ENCODE results near the gene ADD3. TPM values are rescaled to one million over a fixed set of nuclear protein-coding genes. Genes with fewer than 3 reads are reported as not detected.

ADD3 gene
- total and polyA plus RNA-seq, 2 of the 13 experiments (the other 11 are each of a cell fraction or from before 2014, with no cell fraction given): 44.7 to 57.5 TPM

GRCh38 chr10:110141185-110141584, 133.4 kb downstream of the ADD3 start:
- Histone ChIP-seq H3K4me3 (replicated peaks in 1 of 3; ENCODE audit: insufficient read depth in 1 of 3, low read depth in 2 of 3, low read length in 3 of 3) (no peak overlapping the region), H3K9me3 (ENCODE audit: low read length) (no peaks in the 10 kb centered on the region), H3K36me3 (replicated peaks in 1 of 2; ENCODE audit: control insufficient read depth in 1 of 2, insufficient read depth in 2 of 2, low read length in 2 of 2) (no peaks in the 10 kb centered on the region), H3K9ac (ENCODE audit: insufficient read depth, low read depth, low read length) (no peak overlapping the region), H3K79me2 (ENCODE audit: insufficient read depth, low read length) (no peaks in the 10 kb centered on the region), H3K27me3 (ENCODE audit: control insufficient read depth in 1 of 2, insufficient read depth in 2 of 2, low read length in 2 of 2) (no peaks in the 10 kb centered on the region), H3K4me1 (ENCODE audit: insufficient read depth, low read length) (peaks cover 21% of the 10 kb centered on the region), H2AFZ (ENCODE audit: low read length) (no peak overlapping the region), H3K27ac (ENCODE audit: extremely low read length, insufficient read depth, low read length) (no peak overlapping the region), H3K4me2 (ENCODE audit: low read depth, low read length) (no peak overlapping the region), H4K20me1 (ENCODE audit: insufficient read depth, low read length) (no peaks in the 10 kb centered on the region)
- in situ Hi-C loops (cut with HindIII; ENCODE audit: extremely low pct_ligation_motif_present, low pct_unique_long_range_greater_than_20kb): no loop called here
- WGBS (ENCODE audit: low lambda C conversion rate): 78% methylated on average over 1 of the region's 1 CpG
- CTCF ChIA-PET (ENCODE audit: low intra/inter-chr PET ratio, low total read pairs): no interaction called here
- BruUV-seq (replicated peaks): no TSS peak
- intact Hi-C loops (cut with micrococcal nuclease; ENCODE audit: unreplicated experiment): no loop called here
- no peak for TF ChIP-seq ZNF225 (CRISPR knock-in tag; IDR thresholded peaks at IDR 0.05)
- no peak for TF ChIP-seq NRL (CRISPR knock-in tag; IDR thresholded peaks at IDR 0.05; ENCODE audit: borderline replicate concordance)
- TF ChIP-seq ZNF850 (CRISPR knock-in tag; conservative IDR thresholded peaks at IDR 0.05): no peak
- ATAC-seq: no peak
- DNase-seq (ENCODE audit: low spot score): no peak
- FAIRE-seq: no peak
- POLR2A ChIA-PET: no interaction called here

GRCh38 chr10:110141871-110142635, 134.3 kb downstream of the ADD3 start:
- CTCF ChIA-PET (ENCODE audit: low intra/inter-chr PET ratio, low total read pairs): no interaction called here
- TF ChIP-seq ZNF790 (CRISPR knock-in tag; IDR thresholded peaks at IDR 0.05; ENCODE audit: borderline replicate concordance) (no peak), NFRKB (IDR thresholded peaks at IDR 0.05) (no peak), SP140L (CRISPR knock-in tag; IDR thresholded peaks at IDR 0.05; ENCODE audit: borderline replicate concordance) (no peak), REPIN1 (CRISPR knock-in tag; IDR thresholded peaks at IDR 0.05; ENCODE audit: borderline replicate concordance, low read depth) (no peak), HINFP (CRISPR knock-in tag; IDR thresholded peaks at IDR 0.05; ENCODE audit: low read depth) (no peak), DNMT1 (CRISPR knock-in tag; IDR thresholded peaks at IDR 0.05) (no peak), ZNF20 (CRISPR knock-in tag; IDR thresholded peaks at IDR 0.05) (no peak), NFKB2 (CRISPR knock-in tag; IDR thresholded peaks at IDR 0.05; ENCODE audit: borderline replicate concordance) (no peak), ZC3H13 (CRISPR knock-in tag; IDR thresholded peaks at IDR 0.05) (no peak), ZNF292 (CRISPR knock-in tag; IDR thresholded peaks at IDR 0.05; ENCODE audit: borderline replicate concordance, low read depth) (no peak), ZBTB7A (CRISPR knock-in tag; IDR thresholded peaks at IDR 0.05) (no peak), EHMT2 (IDR thresholded peaks at IDR 0.05; ENCODE audit: borderline replicate concordance, low read depth, low read length) (no peak)
- TF ChIP-seq, protein P1, sequence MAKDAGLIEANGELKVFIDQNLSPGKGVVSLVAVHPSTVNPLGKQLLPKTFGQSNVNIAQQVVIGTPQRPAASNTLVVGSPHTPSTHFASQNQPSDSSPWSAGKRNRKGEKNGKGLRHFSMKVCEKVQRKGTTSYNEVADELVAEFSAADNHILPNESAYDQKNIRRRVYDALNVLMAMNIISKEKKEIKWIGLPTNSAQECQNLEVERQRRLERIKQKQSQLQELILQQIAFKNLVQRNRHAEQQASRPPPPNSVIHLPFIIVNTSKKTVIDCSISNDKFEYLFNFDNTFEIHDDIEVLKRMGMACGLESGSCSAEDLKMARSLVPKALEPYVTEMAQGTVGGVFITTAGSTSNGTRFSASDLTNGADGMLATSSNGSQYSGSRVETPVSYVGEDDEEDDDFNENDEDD (CRISPR knock-in tag; IDR thresholded peaks at IDR 0.05; ENCODE audit: borderline replicate concordance): no peak

More at GRCh38 chr10:110141871-110142635, 134.3 kb downstream of the ADD3 start:
- Histone ChIP-seq H3K27ac (ENCODE audit: extremely low read length, insufficient read depth, low read length) (no peak overlapping the region), H3K4me2 (ENCODE audit: low read depth, low read length) (no peak overlapping the region), H3K4me3 (replicated peaks in 1 of 3; ENCODE audit: insufficient read depth in 1 of 3, low read depth in 2 of 3, low read length in 3 of 3) (no peak overlapping the region), H3K27me3 (ENCODE audit: control insufficient read depth in 1 of 2, insufficient read depth in 2 of 2, low read length in 2 of 2) (no peaks in the 10 kb centered on the region), H3K79me2 (ENCODE audit: insufficient read depth, low read length) (no peaks in the 10 kb centered on the region), H2AFZ (ENCODE audit: low read length) (no peak overlapping the region), H3K36me3 (replicated peaks in 1 of 2; ENCODE audit: control insufficient read depth in 1 of 2, insufficient read depth in 2 of 2, low read length in 2 of 2) (no peaks in the 10 kb centered on the region), H3K4me1 (ENCODE audit: insufficient read depth, low read length) (peaks cover 20% of the 10 kb centered on the region), H4K20me1 (ENCODE audit: insufficient read depth, low read length) (no peaks in the 10 kb centered on the region), H3K9ac (ENCODE audit: insufficient read depth, low read depth, low read length) (no peak overlapping the region), H3K9me3 (ENCODE audit: low read length) (no peaks in the 10 kb centered on the region)
- 61% methylated on average over 8 of the region's 9 CpGs for WGBS (ENCODE audit: low lambda C conversion rate)
- FAIRE-seq: no peak
- intact Hi-C loops (cut with micrococcal nuclease; ENCODE audit: unreplicated experiment): no loop called here
- BruUV-seq (replicated peaks): no TSS peak
- POLR2A ChIA-PET: no interaction called here
- in situ Hi-C loops (cut with HindIII; ENCODE audit: extremely low pct_ligation_motif_present, low pct_unique_long_range_greater_than_20kb): no loop called here
- ATAC-seq: peak; percentile 64
- DNase-seq (ENCODE audit: low spot score): peak; percentile 18

Data from HepG2 (cell line).